Fibroblast of the aortic adventitia (primary cell): ENCODE data around the gene CD47. TPM values are rescaled to one million over a fixed set of nuclear protein-coding genes. Genes with fewer than 3 reads are reported as not detected.
A peak's percentile ranks its signal among the peaks of the same experiment; 100 is the strongest.

Experiments
- DNase-seq: peaks from one replicate; pipeline ENCODE4 v3.0.0-alpha.2; 2010; ENCODE audit warnings: low read depth
- H3K4me3 ChIP-seq: 2 replicates; pipeline ENCODE4 v1.5.1; 2011; ENCODE audit warnings: low read depth, mild to moderate bottlenecking, control low read depth, low read length, moderate library complexity
- CTCF ChIP-seq: IDR thresholded peaks from 2 replicates; pipeline ENCODE4 v1.5.1; 2011; ENCODE audit warnings: mild to moderate bottlenecking, low read length, control low read depth, inconsistent platforms; ENCODE audit not compliant: insufficient read depth
- total RNA-seq: library from RNA; depleted of rRNA; stranded (reverse); fragments of >200 nt; gene quantifications from 2 replicates; pipeline ENCODE4 v1.2.3, GENCODE V29; 2012; ENCODE audit warnings: low replicate concordance

CD47 gene
- total RNA-seq, 1 donor: 113 TPM

- TF ChIP-seq CTCF: no peak
- DNase-seq: no peak
- no peak overlapping the region for H3K4me3 ChIP-seq
Measured at GRCh38 chr3:108012304-108012703, 78.5 kb downstream of the CD47 start.

- no peak overlapping the region for H3K4me3 ChIP-seq
- TF ChIP-seq CTCF: no peak
- no peak for DNase-seq
Measured at GRCh38 chr3:108011616-108012015, 79.2 kb downstream of the CD47 start.

- TF ChIP-seq CTCF: no peak
- peak; percentile 92 for DNase-seq
- H3K4me3 ChIP-seq: no peak overlapping the region
Measured at GRCh38 chr3:108008931-108009639, 81.7 kb downstream of the CD47 start.

- no peak for DNase-seq
- TF ChIP-seq CTCF: no peak
- H3K4me3 ChIP-seq: no peak overlapping the region
Measured at GRCh38 chr3:108008106-108008505, 82.7 kb downstream of the CD47 start.

GRCh38 chr3:108006881-108007331 is 83.9 kb downstream of the CD47 start:
- TF ChIP-seq CTCF: no peak
- DNase-seq: peak; percentile 88
- no peak overlapping the region for H3K4me3 ChIP-seq

DNA sequence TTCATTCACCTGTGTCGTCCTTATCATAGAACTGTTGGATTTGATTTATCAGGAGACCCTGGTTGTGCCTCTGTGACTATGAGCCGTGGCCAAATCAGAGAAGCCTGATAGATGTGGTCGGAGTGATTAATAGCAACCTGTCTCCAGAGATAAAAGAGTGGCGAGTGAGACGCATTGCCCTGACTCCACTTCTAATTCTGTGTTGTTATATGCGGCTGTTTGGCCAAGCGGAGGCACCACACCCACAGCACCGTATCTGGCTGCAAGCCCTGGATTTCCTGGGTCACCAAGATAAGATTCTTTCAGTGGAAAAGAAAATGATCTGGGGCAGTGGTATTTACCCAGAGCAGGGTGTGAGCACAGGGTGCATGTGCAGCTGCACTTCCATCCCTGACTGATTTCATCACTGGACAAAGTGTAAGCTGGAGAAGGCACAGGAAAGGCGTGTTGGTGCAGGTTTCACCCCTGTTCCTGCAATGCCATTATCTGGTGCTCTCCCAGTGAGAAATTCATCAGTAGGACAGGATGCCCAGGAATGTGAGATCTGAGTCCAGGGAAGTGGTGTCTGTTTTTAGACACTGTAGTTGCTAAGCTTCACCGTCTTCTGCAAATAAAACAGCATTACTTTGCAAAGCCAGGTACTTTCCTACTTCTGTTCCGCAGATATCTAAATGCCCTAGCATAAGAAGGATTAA is 84.6 kb downstream of the CD47 start:
- no peak overlapping the region for H3K4me3 ChIP-seq
- peak; percentile 80 for DNase-seq
- TF ChIP-seq CTCF: no peak
